ENCODE measurements around the gene FBXL5.

DNA sequence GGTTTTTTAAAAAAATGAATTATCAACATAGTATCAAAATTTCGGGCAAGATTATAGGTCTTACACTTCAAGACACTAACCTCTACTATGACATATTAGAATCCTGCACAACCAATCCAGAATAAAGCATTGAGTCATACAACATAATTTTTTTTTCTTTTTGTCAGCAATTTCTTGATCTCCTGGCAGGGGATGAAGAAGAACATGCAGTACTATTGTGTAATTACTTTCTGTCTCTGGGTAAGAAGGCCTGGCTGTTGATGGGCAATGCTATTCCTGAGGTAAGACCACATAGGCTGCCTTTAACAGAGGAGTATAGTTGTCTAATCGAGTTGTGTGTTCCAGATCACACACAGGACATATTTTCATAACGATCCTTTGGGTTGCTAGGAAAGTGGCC is 67.5 kb downstream of the FBXL5 start:
- TF ChIP-seq, protein P1, sequence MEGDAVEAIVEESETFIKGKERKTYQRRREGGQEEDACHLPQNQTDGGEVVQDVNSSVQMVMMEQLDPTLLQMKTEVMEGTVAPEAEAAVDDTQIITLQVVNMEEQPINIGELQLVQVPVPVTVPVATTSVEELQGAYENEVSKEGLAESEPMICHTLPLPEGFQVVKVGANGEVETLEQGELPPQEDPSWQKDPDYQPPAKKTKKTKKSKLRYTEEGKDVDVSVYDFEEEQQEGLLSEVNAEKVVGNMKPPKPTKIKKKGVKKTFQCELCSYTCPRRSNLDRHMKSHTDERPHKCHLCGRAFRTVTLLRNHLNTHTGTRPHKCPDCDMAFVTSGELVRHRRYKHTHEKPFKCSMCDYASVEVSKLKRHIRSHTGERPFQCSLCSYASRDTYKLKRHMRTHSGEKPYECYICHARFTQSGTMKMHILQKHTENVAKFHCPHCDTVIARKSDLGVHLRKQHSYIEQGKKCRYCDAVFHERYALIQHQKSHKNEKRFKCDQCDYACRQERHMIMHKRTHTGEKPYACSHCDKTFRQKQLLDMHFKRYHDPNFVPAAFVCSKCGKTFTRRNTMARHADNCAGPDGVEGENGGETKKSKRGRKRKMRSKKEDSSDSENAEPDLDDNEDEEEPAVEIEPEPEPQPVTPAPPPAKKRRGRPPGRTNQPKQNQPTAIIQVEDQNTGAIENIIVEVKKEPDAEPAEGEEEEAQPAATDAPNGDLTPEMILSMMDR (IDR thresholded peaks at IDR 0.05), result no peak
- TF ChIP-seq POLR2A (IDR thresholded peaks at IDR 0.05), result no peak
